K562 (cell line): ENCODE measurements around the gene TEX22. TPM values are rescaled to one million over a fixed set of nuclear protein-coding genes. Genes with fewer than 3 reads are reported as not detected.

ENCODE experiments used
- ATAC-seq: fragments of 200-7000 bp; cut with Tn5 transposase; 3 replicates; pipeline ENCODE4 v1.9.1; 2020; ENCODE audit warnings: moderate library complexity
- BruUV-seq: library from RNA; stranded (reverse); fragments of 400-500 nt; replicated peaks from 2 replicates; lab custom pipeline; 2021; lab: Mats Ljungman, UMichigan
- CTCF ChIA-PET: fragments of 300-600 bp; formaldehyde crosslinking; extraction: SDS; loops from one replicate; lab custom pipeline; 2021; ENCODE audit warnings: low intra/inter-chr PET ratio; lab: Yijun Ruan, JAX
- POLR2A ChIA-PET: fragments of 300-600, 350-650 bp; sonication (Branson Sonifier 250); formaldehyde crosslinking; extraction: SDS; loops from one replicate; lab custom pipeline; 2021; ENCODE audit warnings: antibody characterized with exemption, inconsistent platforms; lab: Yijun Ruan, JAX
- DNase-seq, 4 experiments: peaks; one replicate each; pipeline versions ENCODE4 v3.0.0 to v3.0.0-alpha.2; 2011 to 2018; ENCODE audit warnings: low spot score in 3 of 4, mixed read lengths in 3 of 4; ENCODE audit errors: extremely low read depth in 1 of 4
- FAIRE-seq: peaks from 2 replicates; lab custom pipeline; 2011; peaks lifted over from hg19 to GRCh38; lab: Jason Lieb, UNC
- H2AFZ ChIP-seq: 2 replicates; pipeline ENCODE4 v1.6.0; 2011; ENCODE audit warnings: low read depth, low read length, control low read depth, inconsistent platforms
- H3K27ac ChIP-seq: fragments of 200-600 bp; 3 replicates; pipeline ENCODE4 v1.8.0; 2011; ENCODE audit warnings: low read depth, mild to moderate bottlenecking, control low read depth, inconsistent platforms, low read length, moderate library complexity, mixed read lengths; ENCODE audit errors: extremely low read depth
- H3K27me3 ChIP-seq, 2 experiments: fragments of 300-600 bp in 1 of 2; 2 replicates in 1 of 2; 3 replicates in 1 of 2; pipeline versions ENCODE4 v1.6.0 to v1.8.0; 2011; ENCODE audit warnings: inconsistent platforms in 2 of 2, low read length in 2 of 2, mild to moderate bottlenecking in 1 of 2, mixed read lengths in 1 of 2, moderate library complexity in 1 of 2; ENCODE audit not compliant: control insufficient read depth in 2 of 2, insufficient read depth in 2 of 2
- H3K36me3 ChIP-seq: fragments of 300-600 bp; 3 replicates; pipeline ENCODE4 v1.8.0; 2011; ENCODE audit warnings: mild to moderate bottlenecking, low read length, inconsistent platforms; ENCODE audit not compliant: control insufficient read depth, insufficient read depth
- H3K4me1 ChIP-seq, 2 experiments: fragments of 200-600 bp in 1 of 2; replicated peaks in 1 of 2; 2 replicates in 1 of 2; 3 replicates in 1 of 2; pipeline versions ENCODE4 v1.5.1 to v1.8.0; 2011; ENCODE audit warnings: inconsistent platforms in 2 of 2, low read length in 2 of 2, mild to moderate bottlenecking in 1 of 2, mixed read lengths in 1 of 2, moderate library complexity in 1 of 2; ENCODE audit not compliant: control insufficient read depth in 2 of 2, insufficient read depth in 2 of 2
- H3K4me2 ChIP-seq: 2 replicates; pipeline ENCODE4 v1.6.1; 2011; ENCODE audit warnings: low read length, control low read depth, inconsistent platforms, mixed read lengths; ENCODE audit not compliant: insufficient read depth
- H3K4me3 ChIP-seq: fragments of 200-600 bp; sonication (generic), shearing (Covaris generic); 2 replicates; pipeline ENCODE4 v1.5.1; 2016; ENCODE audit warnings: control low read depth, inconsistent platforms
- H3K79me2 ChIP-seq: fragments of 200-600 bp; 3 replicates; pipeline ENCODE4 v1.8.0; 2011; ENCODE audit warnings: low read length, inconsistent platforms; ENCODE audit not compliant: control insufficient read depth, insufficient read depth
- H3K9ac ChIP-seq, 2 experiments: 2 replicates each; pipeline versions ENCODE4 v1.6.0 to v1.6.1; 2011; ENCODE audit warnings: low read depth in 2 of 2, low read length in 2 of 2, control low read depth in 1 of 2, inconsistent platforms in 1 of 2, mild to moderate bottlenecking in 1 of 2, mixed read lengths in 1 of 2; ENCODE audit not compliant: insufficient read depth in 1 of 2
- H3K9me1 ChIP-seq: one replicate; pipeline ENCODE4 v1.6.0; 2011; ENCODE audit warnings: inconsistent platforms, mild to moderate bottlenecking, low read length, moderate library complexity; ENCODE audit not compliant: control insufficient read depth, insufficient read depth
- H3K9me3 ChIP-seq: replicated peaks from 2 replicates; pipeline ENCODE4 v1.5.1; 2011; ENCODE audit warnings: low read depth, low read length, inconsistent platforms; ENCODE audit not compliant: control insufficient read depth, insufficient read depth
- H4K20me1 ChIP-seq: replicated peaks from 2 replicates; pipeline ENCODE4 v1.6.1; 2011; ENCODE audit warnings: low read length, inconsistent platforms, mixed read lengths; ENCODE audit not compliant: control insufficient read depth, insufficient read depth
- JUNB ChIP-seq: fragments of 450-650 bp; formaldehyde crosslinking; conservative IDR thresholded peaks from 2 replicates; pipeline ENCODE4 v1.4.0; 2020; ENCODE audit warnings: mild to moderate bottlenecking
- ZBED1 ChIP-seq: IDR thresholded peaks from 2 replicates; pipeline ENCODE4 v1.6.1; 2014
- ZZZ3 ChIP-seq: fragments of 450-650 bp; IDR thresholded peaks from 2 replicates; pipeline ENCODE4 v1.6.1; 2016; ENCODE audit warnings: antibody characterized with exemption, mild to moderate bottlenecking, moderate library complexity
- WGBS: fragments of 100-300 bp; shearing (Covaris generic); methylation state at CpG from one replicate; pipeline ENCODE4 v1.1.6; 2016; ENCODE audit warnings: low coverage, mixed read lengths; ENCODE audit not compliant: insufficient coverage; ENCODE audit errors: missing lambda C conversion rate; 5-methylcytosine and 5-hydroxymethylcytosine counted together
- in situ Hi-C: fragments of 300-500 bp; cut with MboI; formaldehyde crosslinking; loops from 4 replicates; pipeline ENCODE4 v1.15.0; 2018; ENCODE audit warnings: inconsistent platforms, mixed read lengths
- intact Hi-C: fragments of 100-400 bp; cut with micrococcal nuclease; formaldehyde crosslinking; loops from 2 replicates; pipeline ENCODE4 v1.14.2; 2022
- polyA plus RNA-seq, 8 experiments: library from polyadenylated mRNA; depleted of rRNA in 4 of 8; stranded (reverse) in 5 of 8; unstranded in 3 of 8; fragments of >200 nt; fragmentation: Nextera tagmentation in 2 of 8; fragmentation: Illumina TruSeq in 1 of 8; extraction: Ambion mirVana in 2 of 8; extraction: Trizol in 1 of 8; gene quantifications; 2 replicates each; pipeline versions ENCODE4 v1.2.1 to v1.2.3, GENCODE V29; 2011 to 2014; ENCODE audit warnings: inconsistent platforms in 1 of 8, missing spikeins in 1 of 8
- total RNA-seq, 7 experiments: library from RNA; depleted of rRNA in 6 of 7; stranded (reverse); fragments of >200 nt in 6 of 7; fragmentation: Illumina TruSeq in 2 of 7; extraction: Trizol in 2 of 7; gene quantifications; 2 replicates each; pipeline versions ENCODE4 v1.2.1 to v1.2.3, GENCODE V29; 2011 to 2021; ENCODE audit warnings: low replicate concordance in 1 of 7

Gene TEX22
- total and polyA plus RNA-seq, 9 of the 15 experiments (the other 6 are each of a cell fraction or from before 2014, with no cell fraction given) = 0.04 to 1.7 (median 0.23) TPM; not detected in 2

- POLR2A ChIA-PET = interaction anchor here (0.6 to 1.1 kb wide), 2 partner anchors 10 to 484 kb away, joined by 3 read pairs; no protein-coding TSS in a partner anchor
- 82% methylated on average over 13 of the region's 19 CpGs for WGBS
These were observed 20.2 kb downstream of the TEX22 start for GRCh38 chr14:105418269-105419194.

More at GRCh38 chr14:105418269-105419194, 20.2 kb downstream of the TEX22 start:
- peak overlapping the region; percentile 77 for H3K4me2 ChIP-seq
- TF ChIP-seq ZBED1 (no peak), JUNB (CRISPR knock-in tag) (no peak), ZZZ3 (no peak)
- TF ChIP-seq, all 486 proteins: peak for 0
- H3K27me3 ChIP-seq = no peaks in the 10 kb centered on the region
- intact Hi-C loops = no loop called here
- H3K9me3 ChIP-seq = no peaks in the 10 kb centered on the region
- H3K79me2 ChIP-seq = peaks cover 39% of the 10 kb centered on the region
- ATAC-seq (no peak), DNase-seq (no peak), FAIRE-seq (no peak)
- TSS peak; percentile 53 for BruUV-seq
- in situ Hi-C loops = no loop called here
- peaks cover 11 to 59% of the 10 kb centered on the region in 2 experiments; a peak in 4 of 5 replicates for H3K4me1 ChIP-seq
- H3K36me3 ChIP-seq = peaks cover 20% of the 10 kb centered on the region; the same call in 2 of the 3 replicates
- H2AFZ ChIP-seq = peak overlapping the region; percentile 89; the same call in 1 of the 2 replicates
- CTCF ChIA-PET = no interaction called here
- H4K20me1 ChIP-seq = no peaks in the 10 kb centered on the region
- H3K4me3 ChIP-seq = peak overlapping the region; percentile 54
- peaks cover 4% of the 10 kb centered on the region for H3K9me1 ChIP-seq
- H3K9ac ChIP-seq = peak overlapping the region; percentile 80 to 89
- H3K27ac ChIP-seq = peak overlapping the region; percentile 80; the same call in 2 of the 3 replicates
